Femur (tissue), 1 donor: ENCODE results near the gene DIO3.
"Not testable (repeated sequence)": the region's sequence is repeated elsewhere in the genome, so short reads cannot be mapped to it uniquely, and the experiment has no call there.

Experiments used
- DNase-seq: peaks from one replicate; pipeline ENCODE4 v3.0.0-alpha.2; 2017

The DIO3 gene

DNA sequence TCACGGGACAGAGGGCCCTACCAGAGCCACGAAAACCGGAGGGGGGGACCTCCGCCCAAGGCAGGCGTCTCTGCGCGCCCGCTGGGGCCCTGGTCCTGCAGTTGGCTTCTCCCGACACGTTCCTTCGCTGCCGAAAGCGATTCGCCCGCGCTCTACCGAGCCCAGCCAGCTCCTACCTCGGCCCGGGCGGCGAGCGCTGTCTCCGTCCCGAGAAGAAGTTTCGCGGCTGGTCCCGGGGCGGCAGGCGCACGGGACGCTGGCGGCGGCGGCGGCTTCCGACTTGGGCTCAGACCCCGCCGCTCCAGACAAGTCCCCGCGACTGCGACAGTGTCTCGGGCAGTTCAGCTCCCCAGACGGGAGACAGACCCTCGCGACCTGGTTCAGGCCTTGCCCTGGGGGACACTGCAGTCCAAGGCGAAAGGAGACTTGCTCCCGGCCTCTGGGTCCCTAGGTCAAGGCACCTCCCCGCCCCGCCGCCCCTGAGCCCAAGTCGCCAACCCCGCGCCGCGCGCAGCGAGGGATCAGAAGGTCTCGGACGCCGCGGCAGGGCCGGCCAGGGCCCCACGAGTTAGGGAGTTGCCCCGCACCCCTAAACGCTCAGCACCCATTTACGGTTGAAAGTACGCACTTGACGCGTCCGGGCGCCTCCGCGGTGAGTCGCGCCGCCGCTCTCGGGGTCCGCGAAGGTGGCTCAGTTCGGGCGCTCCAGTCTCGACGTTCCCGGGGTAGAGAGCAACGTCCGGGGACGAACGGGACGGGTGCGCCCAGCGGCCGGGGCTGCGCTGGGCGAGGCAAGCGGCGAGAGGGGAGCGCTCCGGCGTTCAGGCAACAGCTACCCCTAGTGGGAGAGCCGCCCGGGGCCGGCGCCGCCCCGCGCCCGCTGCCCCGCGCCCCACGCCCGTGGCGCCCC lies 1.4 kb upstream of the DIO3 start:
- DNase-seq = peak; percentile 60

DNA sequence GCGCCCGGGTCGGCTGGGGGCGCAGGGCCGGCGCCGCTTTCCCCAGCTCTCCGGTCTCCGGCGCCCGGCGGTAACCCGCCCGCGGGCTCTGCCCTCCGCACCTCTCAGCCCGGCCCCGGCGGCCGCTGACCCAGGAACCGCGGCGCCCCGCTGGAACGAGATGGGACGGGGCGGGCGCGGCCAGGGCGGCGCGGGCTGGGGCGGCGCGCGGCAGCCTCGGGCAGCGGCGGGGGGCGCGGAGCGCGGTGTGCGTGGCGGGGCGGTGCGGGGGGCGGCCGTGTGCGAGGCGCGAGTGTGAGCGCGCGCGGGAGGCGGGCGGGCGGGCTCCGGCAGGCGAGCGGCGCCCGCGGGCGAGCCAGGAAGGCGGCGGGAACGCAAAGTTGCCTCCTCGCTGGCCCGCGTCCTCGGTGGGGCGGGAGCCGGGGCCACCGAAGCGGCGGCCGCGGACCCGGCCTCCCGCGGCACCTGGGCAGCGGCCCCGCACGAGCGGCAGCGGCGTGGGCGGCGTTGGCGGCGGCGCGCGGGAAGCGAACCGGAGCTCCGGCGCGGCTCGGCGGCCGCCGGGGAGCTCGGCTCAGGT lies 671 bp upstream of the DIO3 start:
- no peak for DNase-seq

DNA sequence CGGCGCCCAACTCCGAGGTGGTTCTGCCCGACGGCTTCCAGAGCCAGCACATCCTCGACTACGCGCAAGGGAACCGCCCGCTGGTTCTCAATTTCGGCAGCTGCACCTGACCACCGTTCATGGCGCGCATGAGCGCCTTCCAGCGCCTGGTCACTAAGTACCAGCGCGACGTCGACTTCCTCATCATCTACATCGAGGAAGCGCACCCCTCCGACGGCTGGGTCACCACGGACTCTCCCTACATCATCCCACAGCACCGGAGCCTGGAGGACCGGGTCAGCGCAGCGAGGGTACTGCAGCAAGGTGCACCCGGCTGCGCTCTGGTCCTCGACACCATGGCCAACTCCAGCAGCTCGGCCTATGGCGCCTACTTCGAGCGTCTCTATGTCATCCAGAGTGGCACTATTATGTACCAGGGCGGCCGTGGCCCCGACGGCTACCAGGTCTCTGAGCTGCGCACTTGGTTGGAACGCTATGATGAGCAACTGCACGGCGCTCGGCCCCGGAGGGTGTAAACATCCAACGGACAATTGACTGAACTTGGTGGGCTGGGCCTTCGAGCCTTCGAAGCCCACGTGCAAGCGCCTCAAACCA lies 699 bp downstream of the DIO3 start:
- no peak for DNase-seq

DNA sequence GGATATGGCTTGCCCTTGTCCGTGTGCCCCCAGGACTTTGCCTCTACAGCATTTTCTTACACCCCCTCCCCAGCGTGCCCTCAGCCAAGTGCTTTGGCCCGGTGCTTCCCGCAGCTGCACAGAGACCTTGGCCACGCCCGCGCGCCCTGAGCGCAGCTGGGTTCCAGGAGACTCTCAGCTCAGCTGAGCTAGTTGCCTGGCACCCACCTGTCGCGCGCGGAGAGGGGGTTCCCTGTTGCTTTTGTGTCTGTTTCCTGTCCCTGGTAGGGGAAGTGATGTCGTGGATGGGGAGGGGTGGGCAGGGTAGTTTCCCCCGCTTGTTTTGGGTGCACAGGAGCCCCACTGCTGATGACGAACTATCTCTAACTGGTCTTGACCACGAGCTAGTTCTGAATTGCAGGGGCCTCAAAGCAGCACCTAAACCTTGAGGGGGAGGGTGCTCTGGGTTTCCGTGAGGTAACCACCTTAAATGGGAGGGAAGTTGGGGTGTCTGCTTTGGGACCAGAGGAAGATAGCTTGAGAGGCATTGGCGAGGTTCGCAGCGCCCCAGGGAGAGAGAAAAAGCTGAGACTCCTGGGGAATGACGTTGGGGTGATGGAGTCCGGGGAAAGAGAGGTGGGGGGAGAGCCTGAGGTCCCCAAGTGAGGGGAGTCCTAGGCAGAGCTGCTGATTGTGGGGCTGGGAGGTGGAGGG lies 1.5 kb downstream of the DIO3 start:
- no peak for DNase-seq

DNA sequence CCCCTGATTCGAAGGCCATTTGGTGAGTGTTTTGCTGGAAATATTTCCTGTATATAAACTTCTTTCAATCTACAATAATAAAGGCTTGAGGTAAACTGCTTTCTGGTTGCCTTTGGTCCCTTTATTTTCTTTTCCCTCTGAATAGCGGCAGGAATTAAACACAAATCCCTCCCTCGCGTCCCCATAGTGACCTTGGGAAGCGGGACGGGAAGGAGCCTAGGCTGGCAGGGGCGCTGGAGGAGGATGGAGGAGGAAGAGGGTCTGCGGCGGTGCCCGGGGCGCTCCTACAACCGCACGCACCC lies 2.0 kb downstream of the DIO3 start:
- DNase-seq = no peak

DNA sequence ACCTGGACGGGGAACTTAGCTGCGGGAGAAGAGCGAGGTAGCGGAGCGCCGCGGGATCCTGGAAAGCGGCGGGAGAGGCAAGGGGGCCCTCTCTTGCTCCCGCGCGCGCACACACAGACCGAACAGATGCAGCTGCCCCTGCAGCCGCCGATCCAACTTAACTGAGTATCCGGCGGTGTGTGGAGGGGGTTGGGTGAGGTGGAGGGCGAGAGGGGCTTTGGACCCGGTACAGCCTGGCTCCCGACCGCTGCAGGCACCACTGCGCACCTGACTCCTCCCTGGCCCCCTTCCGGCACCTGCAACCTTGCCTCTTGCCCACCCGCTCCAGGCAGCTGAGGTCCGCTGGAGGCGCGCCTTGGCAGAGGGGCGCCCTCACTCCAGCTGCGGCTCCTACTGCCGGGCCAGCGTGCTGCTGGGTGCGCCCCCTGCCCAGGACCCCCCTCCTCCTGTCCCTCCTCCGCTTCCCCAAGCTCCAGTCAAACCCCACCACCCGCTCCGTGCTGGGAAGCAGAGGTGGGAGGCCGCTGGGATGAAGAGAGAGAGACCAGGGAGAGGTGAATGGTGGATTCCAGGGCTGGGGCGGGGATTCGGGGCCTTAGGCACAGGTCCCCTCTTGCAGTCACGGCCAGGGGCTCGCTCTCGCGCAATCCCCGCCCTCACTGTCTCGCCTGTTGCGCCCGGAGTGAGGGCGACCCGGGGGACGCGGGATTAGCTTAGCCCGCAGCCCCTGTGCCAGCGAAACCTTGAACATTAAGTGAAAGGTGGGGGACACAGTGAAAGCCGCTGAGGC lies 2.6 kb downstream of the DIO3 start:
- no peak for DNase-seq

DNA sequence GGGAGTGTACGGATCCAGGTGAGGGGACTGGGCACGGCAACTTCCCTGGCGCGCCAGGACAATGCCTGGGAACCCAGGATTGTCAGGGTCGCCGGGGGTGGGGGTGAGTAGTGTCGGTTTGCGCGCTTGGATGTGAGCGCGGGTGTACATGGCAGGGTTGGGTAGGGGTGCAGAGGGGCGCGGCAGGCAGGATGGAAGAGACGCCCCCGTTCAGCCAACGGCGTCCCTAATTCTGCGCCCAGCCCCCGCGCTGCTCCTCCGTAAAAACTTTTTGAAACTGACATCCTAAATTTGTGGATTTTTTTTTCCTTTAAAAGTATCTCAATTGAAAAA lies 3.1 kb downstream of the DIO3 start:
- DNase-seq = no peak

DNA sequence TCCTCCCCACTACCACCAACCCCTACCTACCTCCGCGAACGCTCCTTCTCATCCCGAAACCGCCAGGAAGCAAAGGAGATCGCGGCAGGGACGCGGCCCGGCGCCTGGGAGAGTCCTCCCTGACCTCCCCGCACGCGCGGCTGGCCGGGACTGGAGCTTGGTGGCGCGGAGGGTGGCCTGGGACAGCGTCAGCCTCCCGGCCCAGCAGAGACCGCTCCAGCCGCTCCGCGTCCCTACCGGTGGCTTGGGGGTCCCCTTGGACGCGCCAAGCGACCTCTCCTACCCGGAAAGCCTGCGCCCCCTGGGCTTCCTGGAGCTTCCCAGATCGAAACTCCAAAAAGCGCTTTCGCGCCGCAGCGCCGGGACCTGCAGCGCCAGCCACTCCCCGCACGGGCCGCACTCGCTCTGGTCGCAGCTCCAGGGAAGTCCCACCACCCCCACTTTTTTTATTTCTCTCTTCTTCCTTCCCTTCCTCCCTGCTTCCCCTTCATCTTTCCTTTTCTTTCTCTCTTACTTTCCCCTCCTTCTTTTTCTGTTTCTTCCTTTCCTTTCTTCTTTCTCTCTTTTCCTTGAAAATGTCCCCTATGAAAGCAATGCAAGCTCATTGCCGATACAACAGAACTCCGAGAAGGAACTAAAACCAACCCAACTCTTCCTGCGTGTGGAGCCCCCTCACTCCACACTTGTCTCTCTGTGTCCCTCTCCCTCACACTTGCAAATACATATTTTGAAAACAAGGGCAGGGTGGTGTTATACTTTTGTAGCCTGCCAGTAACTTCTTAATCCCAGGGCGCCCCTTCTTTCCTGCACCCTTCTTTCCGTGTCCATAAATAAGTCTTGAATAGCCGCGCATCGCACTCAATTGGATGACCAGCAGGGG lies 3.8 kb downstream of the DIO3 start:
- no peak for DNase-seq

DNA sequence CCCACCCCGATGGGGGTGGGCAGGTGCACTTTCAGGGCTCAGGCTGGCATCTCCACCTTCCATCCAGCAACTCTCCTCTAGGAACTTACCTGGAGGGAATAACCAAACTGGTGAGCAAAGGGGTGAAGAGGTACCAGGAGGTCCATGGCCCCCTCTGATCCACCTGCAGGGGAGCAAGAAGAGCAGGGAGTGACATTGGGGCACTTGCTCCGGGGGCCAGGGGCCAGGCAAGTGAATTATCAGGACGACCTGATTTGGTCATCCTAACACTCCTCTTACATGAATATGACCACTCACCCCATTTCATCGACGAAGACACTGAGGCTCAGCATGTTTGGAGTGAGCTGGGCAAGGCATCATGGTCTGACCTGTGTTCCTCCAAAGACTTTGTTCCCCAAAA lies 6.0 kb downstream of the DIO3 start:
- no peak for DNase-seq

DNA sequence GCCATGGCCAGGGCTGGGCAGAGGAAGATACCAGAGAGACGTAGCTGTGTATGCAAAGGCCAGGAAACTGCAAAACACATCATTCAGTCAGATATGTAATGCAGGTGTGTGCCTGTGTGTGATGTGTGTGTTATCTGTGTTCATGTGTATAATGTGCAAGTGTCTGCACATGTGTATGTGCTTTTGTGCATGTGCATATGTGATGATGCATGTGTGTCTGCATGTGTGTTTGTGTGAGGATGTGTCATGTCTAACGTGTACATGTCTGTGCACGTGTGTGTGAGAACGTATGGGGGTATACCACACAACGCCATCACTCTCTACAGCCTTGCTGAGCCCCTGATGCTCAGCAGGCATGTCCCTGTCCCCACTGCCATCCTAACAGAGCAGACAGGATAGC lies 9.7 kb downstream of the DIO3 start:
- DNase-seq = no peak

DNA sequence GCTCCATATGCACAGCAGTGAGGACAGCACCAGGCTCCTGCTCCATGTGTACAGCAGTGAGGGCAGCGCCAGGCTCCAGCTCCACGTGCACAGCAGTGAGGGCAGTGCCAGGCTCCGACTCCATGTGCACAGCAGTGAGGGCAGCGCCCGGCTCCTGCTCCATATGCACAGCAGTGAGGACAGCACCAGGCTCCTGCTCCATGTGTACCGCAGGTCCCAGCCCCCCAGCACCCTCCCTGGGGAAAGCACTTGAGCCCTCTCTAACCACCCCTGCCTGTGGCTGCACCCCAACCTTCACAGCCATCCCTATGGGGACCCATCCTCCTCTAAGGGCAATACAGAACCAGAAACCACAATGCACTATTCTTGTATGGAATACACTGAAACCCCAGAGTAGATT lies 11.2 kb downstream of the DIO3 start:
- not testable (repeated sequence) for DNase-seq

DNA sequence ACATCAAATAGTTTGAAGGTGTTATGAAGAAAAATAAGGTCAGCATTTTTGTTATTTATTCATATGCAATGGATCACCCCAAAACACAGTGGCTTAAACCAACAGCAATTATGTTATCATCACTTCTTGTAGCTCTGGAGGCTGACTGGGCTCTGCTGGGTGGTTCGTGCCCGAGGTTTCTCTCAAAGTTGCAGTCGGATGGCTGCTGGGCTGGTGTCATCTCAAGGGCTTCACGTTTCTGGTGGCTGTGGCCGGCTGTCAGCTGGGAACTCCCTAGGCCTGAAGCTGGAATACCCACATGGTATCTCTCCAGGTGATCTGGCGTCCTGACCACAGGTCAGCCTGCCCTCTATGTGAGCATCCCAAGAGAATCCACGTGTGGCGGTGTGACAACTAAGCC lies 12.0 kb downstream of the DIO3 start:
- no peak for DNase-seq

DNA sequence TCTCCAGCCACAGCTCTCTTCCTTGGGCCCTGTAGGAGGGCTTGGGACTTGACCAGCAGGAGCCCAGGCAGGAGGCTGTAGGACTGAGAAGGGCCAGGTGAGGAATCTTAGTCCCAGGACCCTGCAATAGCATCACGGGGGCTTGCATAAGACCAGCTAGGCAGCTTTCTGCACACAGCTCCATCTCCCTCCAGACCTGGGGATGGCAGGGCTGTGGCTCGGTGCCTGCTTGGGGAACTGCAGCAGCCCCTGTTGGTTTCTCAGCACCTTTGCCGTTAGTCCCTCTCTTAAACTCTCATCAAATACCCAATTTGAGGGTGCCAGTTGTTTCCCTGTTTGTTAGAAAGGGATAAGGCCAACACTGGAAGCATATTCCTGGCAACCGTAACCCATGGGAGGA lies 14.3 kb downstream of the DIO3 start:
- DNase-seq = no peak

DNA sequence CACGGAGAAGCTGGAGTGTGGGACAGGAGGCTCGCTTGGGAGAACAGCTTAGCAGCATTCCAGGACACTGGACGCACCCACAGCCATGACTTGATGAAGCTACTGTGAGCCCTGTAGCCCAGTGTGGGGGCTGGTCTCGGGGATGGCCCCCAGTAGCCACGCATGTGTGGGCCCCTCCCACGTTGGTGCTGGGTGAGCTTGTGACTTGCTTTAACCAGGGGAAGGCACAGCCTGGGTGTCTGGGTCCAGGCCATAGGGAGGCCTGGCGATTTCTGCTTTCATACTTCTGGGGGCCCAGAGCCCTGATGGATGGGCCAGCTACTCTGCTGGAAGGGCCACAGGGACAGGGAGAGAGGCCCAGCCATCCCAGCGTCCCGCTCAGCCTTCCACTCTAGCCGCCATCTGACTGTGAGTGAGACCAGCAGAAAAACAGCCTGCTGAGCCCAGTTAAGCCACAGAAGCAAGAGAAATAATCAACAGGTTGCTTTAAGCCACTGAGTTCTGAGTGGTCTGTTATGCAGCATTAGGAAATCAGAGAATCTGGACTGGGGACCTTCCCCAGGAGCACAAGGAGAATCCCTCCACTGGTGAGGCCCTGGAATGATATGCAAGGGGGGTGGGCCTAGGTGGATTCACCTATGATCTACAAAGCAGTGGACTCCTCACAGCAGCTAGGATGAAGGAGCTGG lies 16.1 kb downstream of the DIO3 start:
- no peak for DNase-seq

DNA sequence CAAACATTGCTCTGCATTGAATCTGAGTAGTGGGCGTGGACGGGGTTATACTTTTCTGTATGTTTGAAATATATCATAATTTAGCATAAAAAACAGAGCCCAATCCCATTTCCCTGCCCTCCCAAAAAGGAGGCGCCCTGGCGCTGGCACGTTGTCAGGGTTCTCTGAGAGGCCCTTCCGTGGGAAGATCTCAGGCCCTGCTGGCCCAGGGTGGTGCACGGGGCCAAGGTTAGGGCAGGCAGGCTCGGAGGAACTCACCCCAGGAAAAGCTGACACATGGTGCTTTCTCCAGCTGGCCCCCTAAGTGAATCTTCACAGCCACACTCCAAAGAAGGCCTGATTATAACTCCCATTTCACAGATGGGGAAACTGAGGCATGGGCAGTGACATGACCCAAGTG lies 17.2 kb downstream of the DIO3 start:
- DNase-seq = no peak

DNA sequence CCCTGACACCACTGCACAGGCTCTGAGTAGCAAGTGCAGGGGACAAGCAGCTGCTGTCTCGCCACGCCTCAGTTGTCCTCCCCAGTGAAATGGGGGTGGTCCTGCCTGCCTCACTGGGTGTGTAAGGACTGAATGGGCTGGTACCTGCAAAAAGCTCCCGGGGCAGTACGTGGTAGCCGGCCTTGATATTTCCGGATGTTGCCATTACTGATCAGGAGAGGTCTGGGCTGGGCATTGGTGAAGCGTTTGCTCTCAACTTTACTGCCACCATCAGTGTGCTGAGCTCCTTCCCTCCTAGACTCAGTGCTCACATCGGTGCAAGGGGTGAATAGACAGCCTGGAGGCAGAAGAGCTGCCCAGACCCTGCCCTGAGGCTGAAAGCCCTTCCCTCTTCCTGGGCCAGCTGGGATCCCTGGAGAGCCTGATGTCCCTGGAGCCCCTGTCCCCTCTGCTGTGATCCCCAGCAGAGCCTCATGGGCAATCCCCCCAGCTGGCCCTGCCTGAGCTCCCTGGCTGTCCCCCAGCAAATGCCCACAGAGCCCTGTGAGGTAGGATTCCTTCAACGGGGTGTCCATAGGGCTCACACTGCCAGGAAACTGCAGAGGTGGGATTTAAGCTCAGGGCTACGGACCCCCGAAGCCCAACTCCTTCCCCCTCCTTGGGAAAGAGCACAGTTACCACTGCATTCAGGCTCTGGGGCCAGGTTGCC lies 18.2 kb downstream of the DIO3 start:
- no peak for DNase-seq

DNA sequence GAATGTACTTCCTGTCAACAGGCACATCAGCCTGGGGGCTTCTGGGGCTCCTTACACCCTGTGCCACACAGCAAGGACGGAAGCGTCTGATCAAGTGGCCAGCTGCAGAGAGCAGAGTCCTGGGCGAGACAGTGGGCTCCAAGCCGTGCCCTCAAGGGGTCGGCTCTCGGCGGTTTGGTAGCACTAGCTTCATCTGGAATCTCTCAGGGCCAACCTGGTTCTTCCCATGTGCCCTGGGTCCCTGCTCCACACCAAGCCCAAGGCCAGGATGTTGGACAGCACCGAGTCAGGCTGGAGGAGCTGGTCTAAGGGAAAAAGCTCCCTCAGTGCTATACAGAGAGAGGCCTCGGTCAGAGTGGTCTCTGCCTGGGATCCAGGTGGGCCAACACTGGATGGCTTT lies 20.5 kb downstream of the DIO3 start:
- DNase-seq = no peak

DNA sequence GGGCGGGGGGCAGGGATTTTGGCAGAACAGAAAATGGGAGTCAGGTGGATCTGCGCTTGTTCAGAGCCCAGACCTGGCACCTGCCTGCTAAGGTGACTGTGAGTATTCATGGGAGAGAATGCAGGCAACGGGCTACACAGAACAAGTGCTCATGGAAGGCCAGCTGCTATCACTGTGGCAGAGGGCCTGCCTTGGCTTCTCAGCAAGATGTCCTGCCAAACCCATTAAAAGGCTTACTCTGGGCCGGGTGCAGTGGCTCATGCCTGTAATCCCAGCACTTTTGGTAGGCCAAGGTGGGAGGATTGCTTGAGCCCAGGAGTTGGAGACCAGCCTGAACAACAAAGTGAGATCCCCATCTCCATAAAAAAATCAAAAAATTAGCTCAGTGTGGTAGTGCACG lies 21.0 kb downstream of the DIO3 start:
- DNase-seq = no peak

DNA sequence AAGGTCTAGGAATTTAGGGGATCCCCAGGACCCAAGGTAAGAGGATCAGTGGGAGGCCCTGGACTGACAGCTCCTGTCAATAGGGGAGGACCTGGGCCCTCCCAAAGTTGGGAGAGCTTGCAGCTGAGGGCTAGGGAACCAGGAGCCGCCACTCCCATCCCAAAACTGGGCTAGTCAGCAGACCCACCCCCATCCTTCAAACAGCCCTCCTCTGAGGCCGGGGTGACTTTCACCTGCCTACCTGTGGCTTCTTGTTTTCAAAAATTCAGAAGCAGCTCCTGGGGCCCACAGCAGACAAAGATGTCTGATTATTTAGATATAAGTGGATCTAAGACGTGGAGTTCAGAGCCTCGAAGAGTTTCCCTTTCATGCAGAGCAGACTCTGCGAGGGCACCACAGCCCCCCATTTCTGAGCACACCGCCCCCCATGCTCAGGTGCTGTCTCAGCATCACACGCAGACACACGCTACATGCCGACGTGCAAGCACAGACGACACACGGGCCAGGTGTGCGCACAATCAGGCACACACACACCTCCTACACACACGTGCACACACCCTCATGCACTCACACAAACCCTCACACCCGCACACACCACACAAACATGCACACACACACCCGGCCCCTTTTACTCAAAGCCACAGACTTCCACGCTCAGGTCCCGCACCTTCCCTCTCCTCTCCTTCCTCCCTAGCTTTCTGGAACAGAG lies 21.9 kb downstream of the DIO3 start:
- DNase-seq = no peak

DNA sequence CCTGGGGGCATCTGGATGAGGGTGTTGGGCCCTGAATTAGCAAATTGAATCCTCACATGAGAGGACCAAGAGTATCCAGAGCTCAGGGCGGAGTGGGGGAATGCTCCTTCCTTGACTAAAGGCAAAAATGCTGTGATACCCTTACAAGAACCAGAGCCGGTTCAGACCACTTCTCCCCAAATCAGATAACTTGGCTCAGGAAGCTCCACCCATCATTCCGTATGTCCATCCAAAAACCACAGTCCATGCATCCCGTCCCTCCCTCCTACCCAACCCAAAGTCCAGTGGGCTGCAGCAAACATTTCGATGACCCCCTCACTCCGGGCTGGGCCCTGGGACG lies 22.4 kb downstream of the DIO3 start:
- no peak for DNase-seq
